GM12891 (cell line): ENCODE data around the gene ANKUB1.

Experiments
- POLR2A ChIP-seq: IDR thresholded peaks from 2 replicates; pipeline ENCODE4 v1.6.1; 2011; ENCODE audit warnings: low read depth, low read length, control low read depth
- POLR2AphosphoS5 ChIP-seq: IDR thresholded peaks from 2 replicates; pipeline ENCODE4 v1.6.1; 2011; ENCODE audit warnings: low read depth, low read length, control low read depth
- POU2F2 ChIP-seq: IDR thresholded peaks from 2 replicates; pipeline ENCODE4 v1.6.1; 2011; ENCODE audit warnings: low read depth, mild to moderate bottlenecking, control low read depth, low read length, moderate library complexity
- TAF1 ChIP-seq: IDR thresholded peaks from 2 replicates; pipeline ENCODE4 v1.6.1; 2011; ENCODE audit warnings: low read depth, low read length, control low read depth

GRCh38 chr3:149815728-149816127, 23.4 kb upstream of the ANKUB1 start:
- TF ChIP-seq POLR2AphosphoS5 (no peak), POLR2A (no peak), TAF1 (no peak), POU2F2 (no peak)
